HG03439 (cell line): Measurements from ENCODE around the gene MTG2.
A peak's percentile ranks its signal among the peaks of the same experiment; 100 is the strongest.

ENCODE experiments used
- ATAC-seq: cut with Tn5 transposase; IDR thresholded peaks from one replicate; pipeline ENCODE4 v1.9.1; 2021; ENCODE audit warnings: mild to moderate bottlenecking, moderate library complexity; ENCODE audit not compliant: unreplicated experiment

MTG2 gene, protein sequence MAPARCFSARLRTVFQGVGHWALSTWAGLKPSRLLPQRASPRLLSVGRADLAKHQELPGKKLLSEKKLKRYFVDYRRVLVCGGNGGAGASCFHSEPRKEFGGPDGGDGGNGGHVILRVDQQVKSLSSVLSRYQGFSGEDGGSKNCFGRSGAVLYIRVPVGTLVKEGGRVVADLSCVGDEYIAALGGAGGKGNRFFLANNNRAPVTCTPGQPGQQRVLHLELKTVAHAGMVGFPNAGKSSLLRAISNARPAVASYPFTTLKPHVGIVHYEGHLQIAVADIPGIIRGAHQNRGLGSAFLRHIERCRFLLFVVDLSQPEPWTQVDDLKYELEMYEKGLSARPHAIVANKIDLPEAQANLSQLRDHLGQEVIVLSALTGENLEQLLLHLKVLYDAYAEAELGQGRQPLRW

GRCh38 chr20:62182469-62183425 is at the start of gene MTG2:
MTG2 (plus strand) TSS chr20:62183028; CDS start chr20:62193421, 10,393 bp downstream.
- peak; percentile 91 for ATAC-seq

- ATAC-seq, result no peak
These were observed 49.6 kb upstream of the MTG2 start for GRCh38 chr20:62133051-62133845.

GRCh38 chr20:62133864-62134263 is 49.0 kb upstream of the MTG2 start:
- no peak for ATAC-seq

DNA sequence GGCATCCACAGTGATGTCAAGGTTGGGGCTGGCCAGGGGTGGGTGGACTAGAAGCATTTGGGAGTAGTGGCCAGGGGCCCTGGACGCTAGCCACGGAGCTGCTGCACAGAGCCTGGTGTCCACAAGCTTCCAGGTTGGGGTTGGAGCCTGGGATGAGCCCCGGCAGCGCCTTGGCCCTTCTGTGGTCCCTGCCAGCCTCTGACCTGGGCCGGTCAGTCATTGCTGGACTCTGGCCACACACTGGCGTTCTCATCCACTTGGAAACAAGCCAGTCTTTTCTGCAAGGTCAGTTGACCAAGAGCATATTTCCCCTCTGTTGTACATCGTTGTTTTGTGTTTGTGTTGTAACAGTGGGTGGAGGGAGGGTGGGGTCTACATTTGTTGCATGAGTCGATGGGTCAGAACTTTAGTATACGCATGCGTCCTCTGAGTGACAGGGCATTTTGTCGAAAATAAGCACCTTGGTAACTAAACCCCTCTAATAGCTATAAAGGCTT is 48.0 kb upstream of the MTG2 start:
- ATAC-seq, result no peak

DNA sequence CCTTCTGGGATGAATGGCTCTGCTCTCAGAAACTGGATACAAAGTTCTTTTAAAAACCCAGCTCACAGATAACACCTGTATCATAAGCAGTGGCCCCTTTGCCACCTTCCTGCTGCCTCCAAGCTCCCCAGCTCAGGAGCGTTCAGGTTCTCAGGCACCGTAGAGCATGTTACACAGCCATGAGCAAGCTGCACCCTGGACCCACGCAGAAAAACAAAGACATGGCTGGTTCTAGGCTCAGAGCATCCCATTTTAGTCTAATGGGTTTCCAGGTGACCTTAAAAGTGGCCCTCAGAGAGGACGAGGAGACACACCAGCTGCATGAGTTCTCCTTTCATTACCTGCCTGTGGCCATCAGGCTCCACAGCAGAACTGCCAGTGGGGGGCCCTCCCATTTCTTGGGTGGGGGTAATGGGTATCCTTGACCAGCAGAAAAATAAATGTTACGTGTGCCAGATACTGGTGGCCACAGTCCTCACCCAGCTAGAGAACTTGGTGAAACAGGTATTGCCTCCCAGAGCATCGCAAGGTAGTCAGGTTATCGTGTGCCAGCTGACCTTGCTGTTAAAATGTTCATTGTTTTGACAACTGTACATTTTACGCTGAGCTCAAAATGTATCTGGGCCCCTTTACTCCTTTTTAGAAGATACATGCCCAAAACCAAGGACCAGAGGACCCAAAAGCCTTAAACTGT is 47.1 kb upstream of the MTG2 start:
- no peak for ATAC-seq

DNA sequence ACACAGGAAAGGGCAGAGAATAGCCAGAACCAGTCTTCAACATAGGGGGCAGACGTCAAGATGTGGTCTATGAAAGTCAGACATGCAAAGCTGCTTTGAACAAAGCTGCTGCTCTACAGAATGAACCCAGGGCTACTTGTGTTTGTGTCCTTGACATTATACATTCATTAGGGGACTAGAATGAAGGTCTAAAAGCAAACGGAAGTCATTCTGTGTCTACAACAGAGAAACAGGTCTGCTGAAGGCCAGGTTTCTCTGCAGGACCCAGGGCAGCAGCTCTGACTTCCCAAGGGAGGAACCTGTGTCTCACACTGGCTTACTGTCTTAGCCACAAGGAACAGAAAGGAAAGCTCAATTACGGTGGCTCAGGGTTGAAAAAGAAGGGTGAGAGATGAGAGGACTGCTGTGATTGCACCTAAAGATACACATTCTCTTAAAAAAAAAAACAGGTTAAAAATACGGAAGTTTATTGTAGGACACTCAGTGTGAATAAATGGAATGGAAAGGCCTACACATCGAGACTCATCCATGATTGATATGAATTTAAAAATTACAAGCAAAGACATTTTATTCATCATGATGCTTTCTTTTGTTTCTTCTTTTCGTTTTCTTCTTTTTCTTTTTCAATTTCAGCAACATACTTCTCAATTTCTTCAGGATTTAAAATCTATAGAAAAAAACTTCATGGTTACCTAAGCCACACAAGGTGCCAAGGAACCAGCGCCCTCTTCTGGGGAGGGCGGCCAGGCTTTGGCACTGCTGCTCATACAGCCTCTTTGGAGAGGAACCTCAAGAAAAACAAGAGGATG is 46.3 kb upstream of the MTG2 start:
- ATAC-seq, result no peak

GRCh38 chr20:62137092-62137384 is 45.8 kb upstream of the MTG2 start:
- no peak for ATAC-seq

DNA sequence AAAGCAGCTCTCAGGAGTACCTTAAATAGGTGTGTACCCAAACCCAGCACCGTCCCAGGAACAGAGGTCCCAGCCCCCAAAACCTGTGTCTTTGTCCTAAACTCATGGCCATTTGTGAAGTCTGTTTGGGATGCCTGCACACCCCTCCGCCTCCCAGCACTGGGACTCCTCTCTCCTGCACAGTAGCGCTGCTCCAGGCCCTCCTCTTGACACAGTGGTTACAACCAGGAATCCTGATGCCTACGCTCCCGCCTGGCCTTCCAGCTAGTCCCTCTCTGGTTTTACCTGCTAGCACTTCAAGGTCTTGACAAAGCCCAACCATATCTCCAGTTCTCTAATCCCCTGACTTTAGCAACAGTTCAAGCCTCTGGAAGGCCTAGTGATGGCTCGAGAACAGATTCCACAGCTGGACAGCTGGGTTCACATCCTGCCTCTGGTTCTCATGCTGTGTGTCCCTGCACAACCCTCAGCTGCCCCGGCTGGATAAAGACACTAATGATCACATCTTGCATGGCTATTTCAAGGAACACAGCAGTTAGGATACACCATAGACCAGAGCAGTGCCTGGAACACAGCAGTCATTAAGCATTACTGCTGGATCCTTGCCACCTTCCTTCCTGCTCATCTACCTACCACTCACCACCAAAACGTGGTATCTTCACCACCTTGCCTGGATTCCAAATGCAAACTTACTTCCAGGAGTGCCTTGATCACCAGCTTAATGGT is 45.2 kb upstream of the MTG2 start:
- no peak for ATAC-seq

DNA sequence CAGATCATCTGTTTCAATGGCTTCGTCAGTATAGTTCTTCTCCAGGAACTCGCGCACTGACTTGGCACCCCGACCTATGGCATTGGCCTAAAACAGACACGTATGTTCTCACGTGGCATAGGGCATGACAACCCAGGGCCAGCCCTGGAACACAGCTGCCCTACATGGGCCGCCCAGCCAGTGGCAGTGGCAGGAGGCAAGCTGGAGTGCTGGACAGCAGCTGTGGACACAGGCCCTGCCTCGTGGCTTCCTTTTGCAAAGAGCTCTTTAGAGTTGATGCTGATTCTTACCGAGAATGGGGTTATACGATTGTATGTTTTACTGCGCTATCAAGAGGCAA is 44.7 kb upstream of the MTG2 start:
- no peak for ATAC-seq

DNA sequence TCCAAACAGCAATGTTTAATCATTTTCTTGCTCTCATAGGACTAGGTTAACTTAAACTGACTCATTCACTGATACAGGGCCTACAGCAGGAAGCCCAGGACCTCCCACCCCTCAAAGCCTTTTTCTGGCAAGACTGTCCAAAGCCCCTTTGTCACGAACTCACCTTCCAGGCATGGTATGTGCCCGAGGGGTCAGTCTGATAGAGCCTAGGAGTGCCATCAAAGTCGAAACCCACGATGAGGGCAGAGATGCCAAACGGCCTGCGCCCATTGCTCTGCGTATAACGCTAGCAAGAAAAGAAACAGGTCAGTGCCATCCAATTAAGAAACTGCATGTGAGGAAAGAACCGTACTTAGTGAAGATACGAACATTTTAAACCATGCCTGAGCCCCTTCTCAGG is 43.9 kb upstream of the MTG2 start:
- ATAC-seq, result no peak

DNA sequence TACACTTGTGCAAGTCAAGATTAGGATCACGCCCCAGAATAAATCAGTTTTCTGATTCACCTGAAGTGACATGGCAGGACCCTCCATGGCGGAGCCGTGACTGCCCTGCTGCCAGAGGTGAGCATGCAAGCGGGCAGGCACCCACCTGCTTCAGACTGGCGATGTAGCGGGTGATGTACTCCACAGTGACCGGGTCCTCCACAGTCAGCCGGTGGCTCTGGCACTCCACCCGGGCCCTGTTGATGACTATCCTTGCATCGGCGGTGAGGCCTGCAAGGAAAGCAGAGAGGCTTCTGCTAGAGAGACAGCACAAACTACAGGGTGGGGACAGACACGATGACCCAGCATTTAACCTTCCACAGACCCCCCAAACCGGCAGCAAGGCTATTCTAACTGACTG is 43.2 kb upstream of the MTG2 start:
- ATAC-seq, result no peak

GRCh38 chr20:62141043-62141396 is 41.8 kb upstream of the MTG2 start:
- no peak for ATAC-seq

- ATAC-seq, result no peak
These were observed 41.2 kb upstream of the MTG2 start for GRCh38 chr20:62141397-62142251.

- peak; percentile 27 for ATAC-seq
These were observed 40.4 kb upstream of the MTG2 start for GRCh38 chr20:62142252-62143080.

- ATAC-seq, result peak; percentile 66
These were observed 39.5 kb upstream of the MTG2 start, which contains the start of the genes PSMA7 and SS18L1 for GRCh38 chr20:62143081-62143956. PSMA7 (minus strand) TSS chr20:62143394; CDS start chr20:62143303, 91 bp downstream. SS18L1 (plus strand) TSS chr20:62143769; CDS start chr20:62143821, 52 bp downstream.
